ENCODE measurements around the gene VWCE.

- TF ChIP-seq, protein P1, sequence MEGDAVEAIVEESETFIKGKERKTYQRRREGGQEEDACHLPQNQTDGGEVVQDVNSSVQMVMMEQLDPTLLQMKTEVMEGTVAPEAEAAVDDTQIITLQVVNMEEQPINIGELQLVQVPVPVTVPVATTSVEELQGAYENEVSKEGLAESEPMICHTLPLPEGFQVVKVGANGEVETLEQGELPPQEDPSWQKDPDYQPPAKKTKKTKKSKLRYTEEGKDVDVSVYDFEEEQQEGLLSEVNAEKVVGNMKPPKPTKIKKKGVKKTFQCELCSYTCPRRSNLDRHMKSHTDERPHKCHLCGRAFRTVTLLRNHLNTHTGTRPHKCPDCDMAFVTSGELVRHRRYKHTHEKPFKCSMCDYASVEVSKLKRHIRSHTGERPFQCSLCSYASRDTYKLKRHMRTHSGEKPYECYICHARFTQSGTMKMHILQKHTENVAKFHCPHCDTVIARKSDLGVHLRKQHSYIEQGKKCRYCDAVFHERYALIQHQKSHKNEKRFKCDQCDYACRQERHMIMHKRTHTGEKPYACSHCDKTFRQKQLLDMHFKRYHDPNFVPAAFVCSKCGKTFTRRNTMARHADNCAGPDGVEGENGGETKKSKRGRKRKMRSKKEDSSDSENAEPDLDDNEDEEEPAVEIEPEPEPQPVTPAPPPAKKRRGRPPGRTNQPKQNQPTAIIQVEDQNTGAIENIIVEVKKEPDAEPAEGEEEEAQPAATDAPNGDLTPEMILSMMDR (IDR thresholded peaks at IDR 0.05), result no peak
- TF ChIP-seq POLR2AphosphoS5 (IDR thresholded peaks at IDR 0.05) (no peak), POLR2A (IDR thresholded peaks at IDR 0.05) (no peak)
These were observed 44.4 kb upstream of the VWCE start for GRCh38 chr11:61339490-61339878.

All from upper lobe of left lung (tissue), 4 donors.